Brain microvascular endothelial cell (primary cell): ENCODE data around the gene VTA1.
"Not testable (repeated sequence)": the region's sequence is repeated elsewhere in the genome, so short reads cannot be mapped to it uniquely, and the experiment has no call there.

Source experiments
- DNase-seq: peaks from one replicate; pipeline ENCODE4 v3.0.0-alpha.2; 2020
- H3K27ac ChIP-seq: fragments of 250-450 bp; sonication (Bioruptor Pico); 2 replicates; pipeline ENCODE4 v1.5.1; 2020; ENCODE audit warnings: mild to moderate bottlenecking, moderate library complexity
- H3K27me3 ChIP-seq: fragments of 250-450 bp; sonication (Bioruptor Pico); replicated peaks from 2 replicates; pipeline ENCODE4 v1.5.1; 2020; ENCODE audit warnings: mild to moderate bottlenecking
- H3K36me3 ChIP-seq: fragments of 250-450 bp; sonication (Bioruptor Pico); replicated peaks from 2 replicates; pipeline ENCODE4 v1.5.1; 2020; ENCODE audit warnings: mild to moderate bottlenecking
- H3K4me3 ChIP-seq: 2 replicates; pipeline ENCODE4 v1.5.1; 2011; ENCODE audit warnings: low read depth, mild to moderate bottlenecking, control low read depth, low read length, moderate library complexity
- in situ Hi-C: cut with HindIII; loops from 2 replicates; pipeline ENCODE4 v1.10.0; 2017; ENCODE audit warnings: low sequenced_read_pairs, low pct_ligation_motif_present
- TF ChIP-seq, protein P1 (sequence below): IDR thresholded peaks from 2 replicates; pipeline ENCODE4 v1.5.1; 2011; ENCODE audit warnings: low read depth, mild to moderate bottlenecking, moderate library complexity, low read length, control low read depth, inconsistent platforms; ENCODE audit errors: missing control alignments

The VTA1 gene

DNA sequence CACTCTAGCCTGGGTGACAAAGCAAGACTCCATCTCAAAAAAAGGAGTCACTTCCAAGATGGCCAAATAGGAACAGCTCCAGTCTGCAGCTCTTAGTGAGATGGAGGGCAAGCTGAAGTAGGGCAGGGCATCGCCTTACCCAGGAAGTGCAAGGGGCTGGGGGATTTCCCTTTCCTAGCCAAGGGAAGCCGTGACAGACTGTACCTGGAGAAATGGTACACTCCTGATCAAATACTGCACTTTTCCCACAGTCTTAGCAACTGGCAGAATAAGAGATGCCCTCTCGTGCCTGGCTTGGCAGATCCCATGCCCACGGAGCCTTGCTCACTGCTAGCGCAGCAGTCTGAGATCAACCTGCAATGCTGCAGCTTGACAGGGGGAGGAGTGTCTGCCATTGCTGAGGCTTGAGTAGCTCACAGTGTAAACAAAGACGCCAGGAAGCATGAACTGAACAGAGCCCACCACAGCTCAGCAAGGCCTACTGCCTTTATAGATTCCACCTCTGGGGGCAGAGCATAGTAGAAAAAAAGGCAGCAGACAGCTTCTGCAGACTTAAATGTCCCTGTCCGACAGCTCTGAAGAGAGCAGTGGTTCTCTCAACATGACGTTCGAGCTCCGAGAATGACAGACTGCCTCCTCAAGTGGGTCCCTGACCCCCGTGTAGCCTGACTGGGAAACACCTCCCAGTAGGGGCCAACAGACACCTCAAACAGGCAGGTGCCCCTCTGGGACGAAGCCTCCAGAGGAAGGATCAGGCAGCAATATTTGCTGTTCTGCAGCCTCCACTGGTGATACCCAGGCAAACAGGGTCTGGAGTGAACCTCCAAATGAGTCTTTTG, 85.4 kb downstream of the VTA1 start:
- H3K4me3 ChIP-seq, in situ Hi-C loops: not testable (repeated sequence)
- peak; percentile 46 for DNase-seq

GRCh38 chr6:142233945-142234682, 87.1 kb downstream of the VTA1 start:
- TF ChIP-seq, protein P1, sequence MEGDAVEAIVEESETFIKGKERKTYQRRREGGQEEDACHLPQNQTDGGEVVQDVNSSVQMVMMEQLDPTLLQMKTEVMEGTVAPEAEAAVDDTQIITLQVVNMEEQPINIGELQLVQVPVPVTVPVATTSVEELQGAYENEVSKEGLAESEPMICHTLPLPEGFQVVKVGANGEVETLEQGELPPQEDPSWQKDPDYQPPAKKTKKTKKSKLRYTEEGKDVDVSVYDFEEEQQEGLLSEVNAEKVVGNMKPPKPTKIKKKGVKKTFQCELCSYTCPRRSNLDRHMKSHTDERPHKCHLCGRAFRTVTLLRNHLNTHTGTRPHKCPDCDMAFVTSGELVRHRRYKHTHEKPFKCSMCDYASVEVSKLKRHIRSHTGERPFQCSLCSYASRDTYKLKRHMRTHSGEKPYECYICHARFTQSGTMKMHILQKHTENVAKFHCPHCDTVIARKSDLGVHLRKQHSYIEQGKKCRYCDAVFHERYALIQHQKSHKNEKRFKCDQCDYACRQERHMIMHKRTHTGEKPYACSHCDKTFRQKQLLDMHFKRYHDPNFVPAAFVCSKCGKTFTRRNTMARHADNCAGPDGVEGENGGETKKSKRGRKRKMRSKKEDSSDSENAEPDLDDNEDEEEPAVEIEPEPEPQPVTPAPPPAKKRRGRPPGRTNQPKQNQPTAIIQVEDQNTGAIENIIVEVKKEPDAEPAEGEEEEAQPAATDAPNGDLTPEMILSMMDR, result no peak
- Histone ChIP-seq H3K36me3 (no peaks in the 10 kb centered on the region), H3K27ac (no peak overlapping the region), H3K4me3 (no peak overlapping the region), H3K27me3 (no peaks in the 10 kb centered on the region)
- DNase-seq, result no peak
- in situ Hi-C loops, result no loop called here

More for the DNA sequence above, 85.4 kb downstream of the VTA1 start:
- H3K27me3 ChIP-seq, H3K36me3 ChIP-seq, H3K27ac ChIP-seq: not testable (repeated sequence)
- TF ChIP-seq, protein P1, result peak; percentile 69

DNA sequence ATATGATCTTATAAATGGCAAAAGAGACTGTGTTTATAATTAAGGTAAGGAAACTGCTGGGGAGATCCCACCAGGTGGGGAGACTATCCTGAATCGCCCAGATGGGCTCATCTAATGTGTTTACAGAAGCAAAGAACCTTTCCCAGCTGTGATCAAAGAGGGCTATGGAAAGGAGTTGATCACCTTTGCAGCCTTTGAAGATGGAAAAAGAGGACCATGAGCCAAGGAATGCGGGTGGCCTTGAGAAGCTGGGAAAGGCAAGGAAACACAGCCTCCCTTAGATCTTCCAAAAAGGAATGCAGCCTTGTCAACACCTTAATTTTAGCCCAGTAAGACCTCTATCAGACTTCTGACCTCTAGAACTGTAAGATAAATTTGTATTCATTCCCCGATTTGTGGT, 88.2 kb downstream of the VTA1 start:
- Histone ChIP-seq H3K36me3 (no peaks in the 10 kb centered on the region), H3K27ac (no peak overlapping the region), H3K27me3 (no peaks in the 10 kb centered on the region), H3K4me3 (no peak overlapping the region)
- in situ Hi-C loops, result no loop called here
- TF ChIP-seq, protein P1, result no peak
- no peak for DNase-seq

DNA sequence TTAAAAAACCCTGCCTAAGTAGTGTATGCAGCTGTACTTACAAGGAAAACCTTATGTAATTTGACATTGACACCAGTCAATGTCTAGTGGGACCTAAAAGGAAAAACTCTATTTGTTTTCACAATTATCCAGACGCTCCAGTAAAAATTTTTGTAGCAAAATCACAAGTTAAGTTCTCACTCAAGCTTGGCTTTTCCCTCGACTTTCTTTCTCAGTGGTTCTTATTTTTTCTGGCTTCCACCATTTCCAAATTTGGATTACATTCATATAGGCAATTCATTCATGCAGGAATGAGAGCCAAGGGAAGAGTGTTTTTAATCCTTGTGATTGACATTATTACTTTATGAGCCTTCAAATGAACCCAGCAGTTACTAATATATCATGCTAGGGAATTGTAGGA, 88.7 kb downstream of the VTA1 start:
- in situ Hi-C loops, result no loop called here
- TF ChIP-seq, protein P1, result no peak
- H3K36me3 ChIP-seq, result no peaks in the 10 kb centered on the region

GRCh38 chr6:142236691-142237090, 89.6 kb downstream of the VTA1 start:
- Histone ChIP-seq H3K4me3 (no peak overlapping the region), H3K27me3 (no peaks in the 10 kb centered on the region), H3K27ac (no peak overlapping the region), H3K36me3 (no peaks in the 10 kb centered on the region)
- TF ChIP-seq, protein P1, result no peak
- DNase-seq, result no peak
- in situ Hi-C loops, result no loop called here

More for the DNA sequence above, 88.7 kb downstream of the VTA1 start:
- no peak overlapping the region for H3K27ac ChIP-seq
- H3K27me3 ChIP-seq, result no peaks in the 10 kb centered on the region
- DNase-seq, result no peak
- H3K4me3 ChIP-seq, result no peak overlapping the region
